CD4-positive, alpha-beta T cell (primary cell): ENCODE measurements around the gene ZPBP2. TPM values are rescaled to one million over a fixed set of nuclear protein-coding genes. Genes with fewer than 3 reads are reported as not detected.

Experiments
- ATAC-seq: fragments of 200-7000 bp; cut with Tn5 transposase; one replicate; pipeline ENCODE4 v1.10.0; 2022; ENCODE audit warnings: mild to moderate bottlenecking; ENCODE audit not compliant: poor library complexity
- CTCF ChIA-PET: fragments of 350-600 bp; sonication (Branson Sonifier 250); formaldehyde crosslinking; loops from one replicate; lab custom pipeline; 2021; ENCODE audit warnings: antibody characterized with exemption, inconsistent platforms; lab: Charles Lee
- POLR2A ChIA-PET: fragments of 350-600 bp; sonication (Branson Sonifier 250); formaldehyde crosslinking; loops from one replicate; lab custom pipeline; 2021; ENCODE audit warnings: antibody characterized with exemption, inconsistent platforms; lab: Charles Lee
- DNase-seq, 14 experiments: peaks; one replicate each; pipeline ENCODE4 v3.0.0-alpha.2; 2013 to 2020; ENCODE audit warnings: mixed read lengths in 2 of 14
- H3K27ac ChIP-seq, 2 donors: one replicate each; pipeline versions ENCODE4 v1.5.1 to v1.7.0; 2013; ENCODE audit warnings: low read length in 2 of 2, low read depth in 1 of 2, mild to moderate bottlenecking in 1 of 2
- H3K27me3 ChIP-seq, 2 experiments: 1 replicate in 1 of 2; 2 replicates in 1 of 2; pipeline versions ENCODE4 v1.6.1 to v1.7.0; 2013; ENCODE audit warnings: low read length in 2 of 2, control low read depth in 1 of 2, mild to moderate bottlenecking in 1 of 2, moderate library complexity in 1 of 2; ENCODE audit not compliant: insufficient read depth in 2 of 2, control insufficient read depth in 1 of 2
- H3K36me3 ChIP-seq: one replicate; pipeline ENCODE4 v1.6.1; 2013; ENCODE audit warnings: low read length, control low read depth; ENCODE audit not compliant: insufficient read depth
- H3K4me1 ChIP-seq: one replicate; pipeline ENCODE4 v1.6.1; 2013; ENCODE audit warnings: low read length, control low read depth; ENCODE audit not compliant: insufficient read depth
- H3K4me3 ChIP-seq: one replicate; pipeline ENCODE4 v1.5.1; 2013; ENCODE audit warnings: mild to moderate bottlenecking, low read length, moderate library complexity
- H3K9me3 ChIP-seq, 2 experiments: 1 replicate in 1 of 2; 2 replicates in 1 of 2; pipeline versions ENCODE4 v1.6.1 to v1.7.0; 2013; ENCODE audit warnings: low read length in 2 of 2, mild to moderate bottlenecking in 2 of 2, control low read depth in 1 of 2, moderate library complexity in 1 of 2; ENCODE audit not compliant: control insufficient read depth in 1 of 2, insufficient read depth in 1 of 2
- H3K27ac Mint-ChIP-seq: one replicate; pipeline ENCODE4 v1.8.0; 2020; ENCODE audit warnings: mixed read lengths
- H3K27me3 Mint-ChIP-seq: one replicate; pipeline ENCODE4 v1.8.0; 2021; ENCODE audit warnings: mixed read lengths
- H3K36me3 Mint-ChIP-seq: one replicate; pipeline ENCODE4 v1.8.0; 2021; ENCODE audit warnings: low read depth, mixed read lengths
- H3K4me1 Mint-ChIP-seq: one replicate; pipeline ENCODE4 v1.8.0; 2021; ENCODE audit warnings: low read depth, mixed read lengths
- H3K4me3 Mint-ChIP-seq: one replicate; pipeline ENCODE4 v1.8.0; 2020; ENCODE audit warnings: mild to moderate bottlenecking, mixed read lengths
- H3K9me3 Mint-ChIP-seq: one replicate; pipeline ENCODE4 v1.8.0; 2020; ENCODE audit warnings: mixed read lengths
- CTCF ChIP-seq: fragments of 200-600 bp; IDR thresholded peaks from one replicate; pipeline ENCODE4 v1.8.0; 2022; ENCODE audit warnings: antibody characterized with exemption, mild to moderate bottlenecking
- intact Hi-C, 2 experiments: fragments of 100-400 bp; cut with DNase I in 1 of 2; cut with micrococcal nuclease in 1 of 2; formaldehyde crosslinking; loops; one replicate each; pipeline versions ENCODE4 v1.15.1 to v1.9.0; 2023 to 2025; cut with DNase I, micrococcal nuclease
- total RNA-seq, 174 experiments: library from RNA in 2 of 174; stranded (reverse) in 2 of 174; gene quantifications; one replicate each; pipeline ENCODE4 v1.2.3 and lab custom pipeline; 2021 to 2026

The ZPBP2 gene
- total RNA-seq, 2 experiments from 2014 or later = not detected

- H3K27me3 Mint-ChIP-seq = no peaks in the 10 kb centered on the region
- CTCF ChIA-PET = interaction anchor here (1.3 to 2.1 kb wide), 2 partner anchors 170 to 194 kb away, joined by 3 to 5 read pairs; partner anchors contain the start of gene MIEN1
- Histone ChIP-seq H3K4me1 (peaks cover 81% of the 10 kb centered on the region), H3K36me3 (peaks cover 50% of the 10 kb centered on the region), H3K27me3 (no peaks in the 10 kb centered on the region), H3K27ac (peak overlapping the region in 1 of 2 donors; percentile 37), H3K4me3 (no peak overlapping the region), H3K9me3 (no peaks in the 10 kb centered on the region)
- no peaks in the 10 kb centered on the region for H3K9me3 Mint-ChIP-seq
- no peak for DNase-seq
- intact Hi-C loops = loop anchor here (5.0 to 10.0 kb wide), 7 partner anchors 38 to 470 kb away; partner anchors contain the start of genes GSDMA (in 1 of the 2), MED1 (in 1 of the 2) and MED24 (in 1 of the 2)
- TF ChIP-seq CTCF = no peak
- peak overlapping the region; percentile 93 for H3K27ac Mint-ChIP-seq
- H3K4me1 Mint-ChIP-seq = peaks cover 77% of the 10 kb centered on the region
- POLR2A ChIA-PET = interaction anchor here (1.9 kb wide), 1 partner anchor 131 kb away, joined by 7 read pairs; no protein-coding TSS in a partner anchor
- ATAC-seq = no peak
- peaks cover 65% of the 10 kb centered on the region for H3K36me3 Mint-ChIP-seq
- H3K4me3 Mint-ChIP-seq = peak overlapping the region; percentile 92
These were observed 56.7 kb downstream of the ZPBP2 start for GRCh38 chr17:39924691-39925055.

GRCh38 chr17:39925282-39926134 is 57.5 kb downstream of the ZPBP2 start:
- TF ChIP-seq CTCF = no peak
- peak overlapping the region; percentile 63 to 90 for H3K27ac ChIP-seq
- H3K27ac Mint-ChIP-seq = peak overlapping the region; percentile 93
- peaks cover 71% of the 10 kb centered on the region for H3K4me1 Mint-ChIP-seq
- H3K27me3 Mint-ChIP-seq = no peaks in the 10 kb centered on the region
- no peaks in the 10 kb centered on the region for H3K9me3 Mint-ChIP-seq
- no peak for DNase-seq
- peaks cover 73% of the 10 kb centered on the region for H3K4me1 ChIP-seq
- ChIA-PET POLR2A (interaction anchor here (0.7 to 3.3 kb wide), 21 partner anchors 7 to 238 kb away, joined by 3 to 34 read pairs (median 6); partner anchors contain the start of genes GSDMB, IKZF3, MIEN1 and NR1D1), CTCF (interaction anchor here (1.2 to 2.1 kb wide), 4 partner anchors 55 to 304 kb away, joined by 3 to 8 read pairs (median 4); partner anchors contain the start of genes MIEN1 and PSMD3)
- H3K36me3 ChIP-seq = peaks cover 41% of the 10 kb centered on the region
- no peaks in the 10 kb centered on the region for H3K9me3 ChIP-seq
- ATAC-seq = no peak
- H3K36me3 Mint-ChIP-seq = peaks cover 58% of the 10 kb centered on the region
- no peaks in the 10 kb centered on the region for H3K27me3 ChIP-seq
- peak overlapping the region; percentile 92 for H3K4me3 Mint-ChIP-seq
- peak overlapping the region; percentile 89 for H3K4me3 ChIP-seq
- intact Hi-C loops = loop anchor here (1.0 to 10.0 kb wide), 7 partner anchors 37 to 471 kb away; partner anchors contain the start of genes GSDMA (in 1 of the 2), MED1 (in 1 of the 2), MED24 (in 1 of the 2) and MIEN1 (in 1 of the 2)

GRCh38 chr17:39926135-39926587 is 58.2 kb downstream of the ZPBP2 start:
- DNase-seq = no peak

More at GRCh38 chr17:39926135-39926587, 58.2 kb downstream of the ZPBP2 start:
- Mint-ChIP-seq H3K27me3 (no peaks in the 10 kb centered on the region), H3K4me1 (peaks cover 64% of the 10 kb centered on the region), H3K27ac (peak overlapping the region; percentile 93), H3K9me3 (no peaks in the 10 kb centered on the region), H3K4me3 (peak overlapping the region; percentile 92), H3K36me3 (peaks cover 51% of the 10 kb centered on the region)
- Histone ChIP-seq H3K36me3 (peaks cover 35% of the 10 kb centered on the region), H3K27ac (peak overlapping the region; percentile 63 to 90), H3K4me1 (peaks cover 66% of the 10 kb centered on the region), H3K27me3 (no peaks in the 10 kb centered on the region), H3K4me3 (peak overlapping the region; percentile 89), H3K9me3 (no peaks in the 10 kb centered on the region)
- ChIA-PET POLR2A (interaction anchor here (0.6 to 3.3 kb wide), 31 partner anchors 8 to 726 kb away, joined by 3 to 34 read pairs (median 4); partner anchors contain the start of genes GSDMB, IKZF3, MIEN1 and NR1D1), CTCF (interaction anchor here (1.2 to 2.1 kb wide), 4 partner anchors 54 to 305 kb away, joined by 3 to 8 read pairs (median 4); partner anchors contain the start of genes MIEN1 and PSMD3)
- no peak for TF ChIP-seq CTCF
- intact Hi-C loops = loop anchor here (1.0 to 10.0 kb wide), 7 partner anchors 36 to 471 kb away; partner anchors contain the start of genes GSDMA (in 1 of the 2), MED1 (in 1 of the 2), MED24 (in 1 of the 2) and MIEN1 (in 1 of the 2)
- ATAC-seq = no peak
